Psoas muscle (tissue), 8 donors: ENCODE data around the gene MARCHF9. TPM values are rescaled to one million over a fixed set of nuclear protein-coding genes. Genes with fewer than 3 reads are reported as not detected.

ENCODE experiments used
- ATAC-seq, 4 donors: fragments of 200-7000 bp; cut with Tn5 transposase; one replicate each; pipeline ENCODE4 v1.9.1; 2020; ENCODE audit warnings: moderate library complexity in 3 of 4, mild to moderate bottlenecking in 2 of 4
- DNase-seq, 2 donors: peaks; one replicate each; pipeline ENCODE4 v3.0.0-alpha.2; 2020
- H3K27ac ChIP-seq: fragments of 200-600 bp; one replicate; pipeline ENCODE4 v1.8.0; 2022
- H3K27me3 ChIP-seq, 3 donors: fragments of 200-600 bp in 1 of 3; one replicate each; pipeline versions ENCODE4 v1.6.1 to v1.8.0; 2013 to 2022; ENCODE audit warnings: low read length in 2 of 3, mild to moderate bottlenecking in 2 of 3, moderate library complexity in 1 of 3; ENCODE audit not compliant: insufficient read depth in 3 of 3
- H3K36me3 ChIP-seq, 2 donors: fragments of 200-600 bp in 1 of 2; one replicate each; pipeline versions ENCODE4 v1.6.1 to v1.8.0; 2013 to 2022; ENCODE audit warnings: low read depth in 1 of 2, mild to moderate bottlenecking in 1 of 2, moderate library complexity in 1 of 2; ENCODE audit not compliant: insufficient read depth in 1 of 2
- H3K4me1 ChIP-seq: fragments of 200-600 bp; one replicate; pipeline ENCODE4 v1.8.0; 2022
- H3K4me3 ChIP-seq: fragments of 200-600 bp; one replicate; pipeline ENCODE4 v1.8.0; 2022; ENCODE audit warnings: mild to moderate bottlenecking
- H3K9me3 ChIP-seq: fragments of 200-600 bp; one replicate; pipeline ENCODE4 v1.8.0; 2022
- WGBS, 3 donors: extraction: QIAGEN DNeasy Blood & Tissue Kit; methylation state at CpG; one replicate each; pipeline versions ENCODE4 v1.1.6 to v1.1.7; 2013; 5-methylcytosine and 5-hydroxymethylcytosine counted together
- intact Hi-C, 2 donors: fragments of 100-400 bp; cut with DNase I; formaldehyde crosslinking; loops; one replicate each; pipeline versions ENCODE4 v1.11.0 to v1.14.2; 2022
- polyA plus RNA-seq, 3 donors: library from polyadenylated mRNA; stranded (reverse); fragments of 200-250 nt; gene quantifications; one replicate each; pipeline ENCODE4 v1.2.3, GENCODE V29; 2013
- total RNA-seq, 4 donors: library from RNA; stranded (reverse); fragmentation: NEBNext Ultra II Directional in 2 of 4; extraction: Animal tissue kit (Norgen Biotek cat#: 25700) in 2 of 4; gene quantifications; one replicate each; pipeline versions ENCODE4 v1.2.1 to v1.2.4, GENCODE V29; 2021 to 2023
- TF ChIP-seq, protein P1 (sequence below): fragments of 200-600 bp; IDR thresholded peaks from one replicate; pipeline ENCODE4 v1.8.0; 2022; ENCODE audit warnings: antibody characterized with exemption
- donor health status: healthy with polysubstance abuse.
- donor health status: DM: no; HTN: no; CAD: no; lungs with moderate emphysema.
- donor health status: Bipolar disorder and iron deficiency.
- donor health status: healthy.
- donor health status: DM: yes; HTN: yes; CAD: no.
- donor health status: DM: no; HTN: no; CAD: no.
- donor health status: DM: no; HTN: no; CAD: no.
- donor health status: DM: yes; HTN: yes; CAD: no.

The MARCHF9 gene
- total and polyA plus RNA-seq, 7 donors: 5.7 to 9.4 (median 8.3) TPM

DNA sequence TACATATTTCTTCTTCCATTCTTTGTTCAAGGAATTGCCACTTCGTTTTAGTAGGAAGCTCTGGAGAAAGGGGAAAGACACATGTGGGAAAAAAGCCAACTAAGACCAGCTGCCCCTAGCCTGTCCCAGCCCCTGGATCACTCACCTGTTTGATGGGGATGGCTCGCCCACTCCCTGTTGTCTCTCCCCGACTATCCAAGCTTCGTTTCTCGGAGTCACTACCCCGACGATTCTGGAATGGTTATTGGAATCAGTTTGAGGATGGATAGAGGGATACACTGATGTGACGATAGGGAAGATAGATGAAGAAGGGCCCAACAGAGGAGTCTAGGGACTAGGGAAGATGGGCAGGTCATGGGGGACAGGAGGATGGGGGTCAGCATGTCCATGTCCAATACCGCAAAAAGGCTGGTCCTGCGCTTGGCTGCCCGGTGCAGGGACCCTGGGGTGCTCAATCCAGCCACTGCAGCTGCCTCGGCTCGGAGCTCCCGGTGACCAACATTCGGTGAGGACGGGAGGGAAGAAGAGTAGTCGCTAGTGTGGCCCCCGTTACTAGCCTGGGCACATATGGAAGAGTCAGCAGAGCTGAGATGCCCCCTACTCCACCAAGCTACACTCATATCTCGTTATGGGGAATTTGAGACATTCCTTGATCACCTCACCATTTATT lies 23.4 kb upstream of the MARCHF9 start:
- Histone ChIP-seq H3K4me1 (peaks cover 19% of the 10 kb centered on the region), H3K27ac (no peak overlapping the region), H3K36me3 (no peaks in the 10 kb centered on the region), H3K4me3 (no peak overlapping the region), H3K27me3 (peaks cover 0 to 48% (median 14%) of the 10 kb centered on the region in 3 donors), H3K9me3 (no peaks in the 10 kb centered on the region)
- WGBS, 3 donors: 79 to 87% (median 80%) methylated on average over 19 of the region's 19 CpGs
- ATAC-seq (no peak), DNase-seq (no peak)
- TF ChIP-seq, protein P1, sequence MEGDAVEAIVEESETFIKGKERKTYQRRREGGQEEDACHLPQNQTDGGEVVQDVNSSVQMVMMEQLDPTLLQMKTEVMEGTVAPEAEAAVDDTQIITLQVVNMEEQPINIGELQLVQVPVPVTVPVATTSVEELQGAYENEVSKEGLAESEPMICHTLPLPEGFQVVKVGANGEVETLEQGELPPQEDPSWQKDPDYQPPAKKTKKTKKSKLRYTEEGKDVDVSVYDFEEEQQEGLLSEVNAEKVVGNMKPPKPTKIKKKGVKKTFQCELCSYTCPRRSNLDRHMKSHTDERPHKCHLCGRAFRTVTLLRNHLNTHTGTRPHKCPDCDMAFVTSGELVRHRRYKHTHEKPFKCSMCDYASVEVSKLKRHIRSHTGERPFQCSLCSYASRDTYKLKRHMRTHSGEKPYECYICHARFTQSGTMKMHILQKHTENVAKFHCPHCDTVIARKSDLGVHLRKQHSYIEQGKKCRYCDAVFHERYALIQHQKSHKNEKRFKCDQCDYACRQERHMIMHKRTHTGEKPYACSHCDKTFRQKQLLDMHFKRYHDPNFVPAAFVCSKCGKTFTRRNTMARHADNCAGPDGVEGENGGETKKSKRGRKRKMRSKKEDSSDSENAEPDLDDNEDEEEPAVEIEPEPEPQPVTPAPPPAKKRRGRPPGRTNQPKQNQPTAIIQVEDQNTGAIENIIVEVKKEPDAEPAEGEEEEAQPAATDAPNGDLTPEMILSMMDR: no peak
- intact Hi-C loops: no loop called here

- Histone ChIP-seq H3K27ac (no peak overlapping the region), H3K9me3 (no peaks in the 10 kb centered on the region), H3K4me1 (peaks cover 18% of the 10 kb centered on the region), H3K27me3 (peaks cover 0 to 48% (median 14%) of the 10 kb centered on the region in 3 donors), H3K36me3 (no peaks in the 10 kb centered on the region), H3K4me3 (no peak overlapping the region)
- TF ChIP-seq, protein P1: no peak
- ATAC-seq (no peak), DNase-seq (no peak)
- 84 to 88% (median 86%) methylated on average over 4 of the region's 4 CpGs for WGBS, 3 donors
- intact Hi-C loops: no loop called here
Observed at GRCh38 chr12:57732270-57732669, 22.6 kb upstream of the MARCHF9 start.

- no peak overlapping the region for H3K27ac ChIP-seq
- intact Hi-C loops: no loop called here
- no peak for DNase-seq
- WGBS, 3 donors: 81 to 84% (median 84%) methylated on average over 11 of the region's 11 CpGs
- no peak overlapping the region for H3K4me3 ChIP-seq
- TF ChIP-seq, protein P1: no peak
- peaks cover 0 to 48% (median 20%) of the 10 kb centered on the region in 3 donors for H3K27me3 ChIP-seq
- H3K4me1 ChIP-seq: peaks cover 24% of the 10 kb centered on the region
- H3K36me3 ChIP-seq: no peaks in the 10 kb centered on the region
- no peaks in the 10 kb centered on the region for H3K9me3 ChIP-seq
- no peak for ATAC-seq
Observed at GRCh38 chr12:57732726-57733593, 21.9 kb upstream of the MARCHF9 start.

GRCh38 chr12:57733928-57734327 lies 21.0 kb upstream of the MARCHF9 start:
- Histone ChIP-seq H3K36me3 (no peaks in the 10 kb centered on the region), H3K4me3 (no peak overlapping the region), H3K27me3 (peaks cover 0 to 51% (median 22%) of the 10 kb centered on the region in 3 donors), H3K27ac (no peak overlapping the region), H3K4me1 (peaks cover 25% of the 10 kb centered on the region), H3K9me3 (no peaks in the 10 kb centered on the region)
- intact Hi-C loops: no loop called here
- ATAC-seq (no peak), DNase-seq (no peak)
- TF ChIP-seq, protein P1: no peak
- 73 to 86% (median 82%) methylated on average over 6 of the region's 6 CpGs for WGBS, 3 donors
